Measurements from ENCODE around the gene RHOB.
"Not testable (repeated sequence)": the region's sequence is repeated elsewhere in the genome, so short reads cannot be mapped to it uniquely, and the experiment has no call there.

Gene RHOB

GRCh38 chr2:20491739-20492531 lies 45.1 kb downstream of the RHOB start:
- no peak for TF ChIP-seq CTCF (IDR thresholded peaks at IDR 0.05)
- intact Hi-C loops (cut with DNase I; ENCODE audit: low total_unique reads): no loop called here
- Histone ChIP-seq H3K36me3 (no peaks in the 10 kb centered on the region), H3K27ac (no peak overlapping the region), H3K4me1 (peaks cover 0 to 17% (median 0%) of the 10 kb centered on the region in 4 donors), H3K9me3 (no peaks in the 10 kb centered on the region), H3K27me3 (no peaks in the 10 kb centered on the region), H3K4me3 (no peak overlapping the region)
- no peak for DNase-seq

GRCh38 chr2:20493095-20493494 lies 46.2 kb downstream of the RHOB start:
- DNase-seq; H3K4me3 ChIP-seq; H3K27ac ChIP-seq; H3K36me3 ChIP-seq; intact Hi-C loops (cut with DNase I; ENCODE audit: low total_unique reads); H3K27me3 ChIP-seq; H3K9me3 ChIP-seq: not testable (repeated sequence)
- peaks cover 0 to 17% (median 0%) of the 10 kb centered on the region in 4 donors for H3K4me1 ChIP-seq

GRCh38 chr2:20494241-20494640 lies 47.4 kb downstream of the RHOB start:
- Histone ChIP-seq H3K36me3 (no peaks in the 10 kb centered on the region), H3K9me3 (no peaks in the 10 kb centered on the region), H3K27ac (no peak overlapping the region), H3K4me1 (peaks cover 0 to 7% (median 0%) of the 10 kb centered on the region in 4 donors), H3K27me3 (no peaks in the 10 kb centered on the region), H3K4me3 (no peak overlapping the region)
- no peak for TF ChIP-seq CTCF (IDR thresholded peaks at IDR 0.05)
- DNase-seq: no peak
- intact Hi-C loops (cut with DNase I; ENCODE audit: low total_unique reads): no loop called here

GRCh38 chr2:20496076-20496872 lies 49.4 kb downstream of the RHOB start:
- no peak for TF ChIP-seq CTCF (IDR thresholded peaks at IDR 0.05)
- Histone ChIP-seq H3K9me3 (no peaks in the 10 kb centered on the region), H3K4me3 (no peak overlapping the region), H3K27ac (no peak overlapping the region), H3K36me3 (no peaks in the 10 kb centered on the region), H3K27me3 (no peaks in the 10 kb centered on the region), H3K4me1 (peaks cover 0 to 7% (median 0%) of the 10 kb centered on the region in 4 donors)
- intact Hi-C loops (cut with DNase I; ENCODE audit: low total_unique reads): no loop called here
- peak in 1 of 2 donors; percentile 45 for DNase-seq

GRCh38 chr2:20496942-20497341 lies 50.1 kb downstream of the RHOB start:
- H3K9me3 ChIP-seq: no peaks in the 10 kb centered on the region
- no peak for TF ChIP-seq CTCF (IDR thresholded peaks at IDR 0.05)
- H3K4me1 ChIP-seq: peaks cover 0 to 7% (median 0%) of the 10 kb centered on the region in 4 donors
- intact Hi-C loops (cut with DNase I; ENCODE audit: low total_unique reads): no loop called here
- H3K27ac ChIP-seq: no peak overlapping the region
- H3K36me3 ChIP-seq: no peaks in the 10 kb centered on the region
- H3K4me3 ChIP-seq: no peak overlapping the region
- H3K27me3 ChIP-seq: no peaks in the 10 kb centered on the region
- DNase-seq: no peak
